GM19035 (cell line): ENCODE measurements around the gene PRKCE.

Source experiments
- ATAC-seq: cut with Tn5 transposase; IDR thresholded peaks from one replicate; pipeline ENCODE4 v1.9.1; 2021; ENCODE audit not compliant: unreplicated experiment

PRKCE gene

GRCh38 chr2:45664635-45665261 lies 13.3 kb downstream of the PRKCE start:
- ATAC-seq, result no peak

GRCh38 chr2:45668509-45668908 lies 17.0 kb downstream of the PRKCE start:
- ATAC-seq, result no peak

DNA sequence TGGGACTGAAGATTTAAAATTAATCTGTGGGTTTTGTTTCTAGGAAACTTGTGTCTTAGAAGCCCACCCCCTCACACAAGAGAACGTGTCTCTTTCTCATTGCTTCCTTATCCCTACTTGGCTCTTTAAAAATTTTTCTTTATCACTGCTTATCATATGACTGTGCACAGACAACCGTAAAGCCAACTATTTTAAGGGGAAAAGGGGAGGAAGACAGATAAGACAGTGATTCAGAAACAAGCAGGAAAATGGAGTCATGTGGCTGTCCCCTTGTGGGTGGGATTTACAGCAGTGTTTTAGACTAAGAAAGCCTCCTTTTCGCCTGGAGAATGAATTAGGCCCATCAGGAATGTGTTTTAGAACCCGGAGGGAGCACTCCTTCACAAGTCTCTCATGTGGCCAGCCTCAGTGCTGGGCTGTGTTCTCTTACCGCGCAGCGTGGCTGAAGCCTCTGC lies 17.6 kb downstream of the PRKCE start:
- no peak for ATAC-seq

DNA sequence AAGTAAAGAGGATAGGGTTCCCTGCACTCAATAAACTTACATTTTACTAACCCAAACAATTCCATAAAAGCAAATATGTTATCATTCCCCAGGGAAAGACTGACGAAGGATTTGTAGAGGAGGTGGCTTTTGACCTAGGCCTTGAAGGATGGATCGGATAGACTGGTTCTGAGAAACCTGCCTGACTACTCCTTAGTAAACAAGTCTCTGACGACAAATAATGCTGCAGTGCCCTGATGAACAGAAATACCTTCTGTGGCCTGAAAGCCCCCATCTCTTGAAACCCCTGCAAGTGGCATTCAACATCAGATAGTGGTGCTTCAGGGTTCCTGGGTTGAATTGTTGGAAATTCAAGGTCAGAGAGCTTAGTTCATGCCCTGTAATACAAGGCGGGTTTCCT lies 19.2 kb downstream of the PRKCE start:
- no peak for ATAC-seq

- no peak for ATAC-seq
Measured at GRCh38 chr2:45672138-45672537, 20.7 kb downstream of the PRKCE start.

DNA sequence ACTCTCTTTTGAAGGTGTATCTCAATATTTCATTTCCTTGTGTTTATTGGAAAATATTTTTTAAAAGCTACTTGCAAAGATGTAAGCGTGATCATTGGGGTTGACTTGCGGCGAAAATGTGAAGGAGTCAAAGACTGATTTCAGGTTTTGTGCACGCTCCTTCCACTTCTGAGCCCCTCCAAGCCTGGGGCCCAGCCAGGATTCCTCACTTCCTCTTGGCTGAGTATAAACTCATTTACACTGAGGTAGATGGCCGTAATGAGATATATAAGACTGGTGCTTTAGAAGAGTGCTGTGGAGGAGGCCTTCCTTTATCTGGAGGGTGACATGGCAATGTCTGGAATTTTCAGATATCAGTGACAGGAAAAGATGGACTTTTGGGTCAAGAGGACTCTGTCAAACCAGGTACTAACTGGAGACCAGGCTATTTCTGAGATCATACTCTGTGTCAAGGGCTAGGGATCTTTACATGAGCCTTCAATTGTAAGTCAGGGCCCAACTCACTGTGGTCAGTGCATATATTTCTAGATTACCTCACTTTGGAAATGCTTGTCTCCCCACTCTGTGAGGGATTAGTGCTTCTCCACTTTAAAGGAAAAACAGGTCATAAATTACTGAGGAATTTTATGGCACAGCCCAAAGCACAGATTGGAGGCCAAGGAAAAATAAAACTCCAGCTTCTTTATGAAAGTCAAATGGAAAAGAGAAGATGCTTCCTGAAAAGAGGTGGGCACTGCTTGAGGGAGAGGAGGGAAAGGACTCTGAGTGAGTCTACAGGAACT lies 22.8 kb downstream of the PRKCE start:
- ATAC-seq, result no peak

- ATAC-seq, result no peak
Measured at GRCh38 chr2:45675263-45675812, 23.9 kb downstream of the PRKCE start.

- ATAC-seq, result no peak
Measured at GRCh38 chr2:45676088-45676487, 24.6 kb downstream of the PRKCE start.

DNA sequence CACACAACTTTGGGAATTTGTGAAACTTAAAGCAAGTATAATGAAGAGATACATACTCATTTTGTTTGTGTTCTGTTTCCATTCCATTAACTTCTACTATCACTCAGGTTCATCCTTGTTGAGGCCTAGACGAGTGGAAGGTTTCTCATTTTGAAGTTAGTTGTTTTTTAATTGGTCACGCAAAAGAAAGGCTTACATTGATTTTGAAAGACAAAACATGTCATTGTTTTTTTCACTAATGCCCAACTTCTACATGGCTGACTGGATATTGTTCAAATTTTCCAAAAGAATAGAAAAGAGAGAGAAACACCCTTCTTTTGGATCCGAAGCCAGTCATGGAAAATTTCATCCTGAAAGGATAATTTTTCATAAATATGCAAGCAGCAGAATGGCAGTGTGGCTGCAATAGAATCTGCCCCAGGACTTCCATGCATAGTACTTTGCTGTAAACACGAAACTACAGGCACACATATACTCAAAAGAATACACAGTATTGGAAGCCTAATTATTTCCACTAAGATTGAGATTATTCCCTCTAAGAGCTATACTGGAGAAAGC lies 27.4 kb downstream of the PRKCE start:
- no peak for ATAC-seq

GRCh38 chr2:45680351-45680967 lies 29.0 kb downstream of the PRKCE start:
- ATAC-seq, result no peak

DNA sequence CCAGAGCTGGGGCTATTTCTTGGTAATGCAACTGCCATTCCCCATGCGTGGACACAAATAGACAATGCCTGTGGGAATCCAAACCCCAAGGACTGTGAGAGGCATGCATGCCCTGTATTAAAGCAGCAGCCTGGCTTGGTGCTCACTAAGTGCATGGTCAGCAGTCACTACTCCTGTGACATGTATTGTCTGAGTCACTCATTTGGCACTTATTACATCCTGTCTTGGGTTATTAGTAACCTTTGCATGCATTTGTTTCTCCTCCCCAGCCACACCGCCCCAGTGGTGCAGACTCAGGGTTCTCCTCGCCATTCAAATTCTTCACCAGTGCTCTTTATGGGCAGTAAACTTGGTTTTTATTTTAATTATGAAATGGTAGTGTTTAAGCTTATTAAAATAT lies 30.2 kb downstream of the PRKCE start:
- no peak for ATAC-seq

GRCh38 chr2:45683292-45683691 lies 31.8 kb downstream of the PRKCE start:
- no peak for ATAC-seq

DNA sequence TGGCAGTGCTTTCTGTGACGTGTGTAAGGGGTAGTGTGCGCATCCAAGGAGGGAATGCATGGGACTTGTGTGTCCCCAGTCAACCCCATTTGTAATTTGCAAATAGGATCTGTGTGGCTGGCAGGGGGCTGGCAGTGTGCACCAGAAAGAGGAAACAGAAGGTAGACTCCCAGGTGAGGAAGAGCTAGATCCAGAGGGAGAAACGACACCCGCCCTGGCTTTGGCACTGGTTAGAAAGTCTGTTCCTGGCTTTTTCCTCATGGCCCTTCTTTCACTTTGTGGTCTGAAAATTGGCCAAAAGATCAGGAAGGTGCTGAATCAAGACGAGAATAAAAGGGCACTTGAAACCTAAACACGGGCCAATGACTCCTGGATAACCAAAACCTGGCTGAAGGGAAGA lies 33.3 kb downstream of the PRKCE start:
- no peak for ATAC-seq

DNA sequence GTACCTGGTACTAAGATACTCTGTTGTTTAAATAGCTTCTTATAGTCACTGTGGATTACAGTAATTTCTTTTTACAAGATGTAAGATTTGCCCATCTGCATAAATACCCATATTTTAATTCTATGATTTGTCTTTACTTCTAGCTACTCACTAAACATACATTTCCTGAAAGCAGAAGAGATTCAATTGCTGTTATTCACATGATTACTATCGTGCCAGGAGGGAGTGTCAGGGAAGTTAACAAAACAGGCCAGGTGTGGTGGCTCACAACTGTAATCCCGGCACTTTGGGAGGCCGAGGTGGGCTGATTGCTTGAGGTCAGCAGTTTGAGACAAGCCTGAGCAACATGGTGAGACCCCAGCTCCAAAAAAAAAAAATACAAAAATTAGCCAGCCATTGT lies 33.8 kb downstream of the PRKCE start:
- no peak for ATAC-seq

DNA sequence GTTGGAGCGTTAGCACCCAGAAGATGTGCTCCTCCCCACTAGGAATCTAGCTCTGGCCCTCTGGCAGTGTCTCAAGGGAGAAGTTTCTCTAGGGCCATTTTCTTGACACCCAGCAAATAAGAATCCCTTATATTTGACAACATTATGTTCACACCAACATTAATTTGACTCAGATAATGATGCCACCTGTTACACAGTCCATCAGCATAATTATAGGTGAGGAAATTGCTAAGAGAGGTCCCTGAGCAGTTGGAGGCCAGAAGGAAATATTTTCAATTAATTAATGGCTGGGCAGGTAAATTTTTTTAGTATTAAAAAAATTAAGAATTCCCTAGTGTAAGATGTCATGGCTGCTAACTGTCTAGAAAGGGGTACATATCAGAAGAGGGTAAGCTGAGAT lies 36.5 kb downstream of the PRKCE start:
- no peak for ATAC-seq

DNA sequence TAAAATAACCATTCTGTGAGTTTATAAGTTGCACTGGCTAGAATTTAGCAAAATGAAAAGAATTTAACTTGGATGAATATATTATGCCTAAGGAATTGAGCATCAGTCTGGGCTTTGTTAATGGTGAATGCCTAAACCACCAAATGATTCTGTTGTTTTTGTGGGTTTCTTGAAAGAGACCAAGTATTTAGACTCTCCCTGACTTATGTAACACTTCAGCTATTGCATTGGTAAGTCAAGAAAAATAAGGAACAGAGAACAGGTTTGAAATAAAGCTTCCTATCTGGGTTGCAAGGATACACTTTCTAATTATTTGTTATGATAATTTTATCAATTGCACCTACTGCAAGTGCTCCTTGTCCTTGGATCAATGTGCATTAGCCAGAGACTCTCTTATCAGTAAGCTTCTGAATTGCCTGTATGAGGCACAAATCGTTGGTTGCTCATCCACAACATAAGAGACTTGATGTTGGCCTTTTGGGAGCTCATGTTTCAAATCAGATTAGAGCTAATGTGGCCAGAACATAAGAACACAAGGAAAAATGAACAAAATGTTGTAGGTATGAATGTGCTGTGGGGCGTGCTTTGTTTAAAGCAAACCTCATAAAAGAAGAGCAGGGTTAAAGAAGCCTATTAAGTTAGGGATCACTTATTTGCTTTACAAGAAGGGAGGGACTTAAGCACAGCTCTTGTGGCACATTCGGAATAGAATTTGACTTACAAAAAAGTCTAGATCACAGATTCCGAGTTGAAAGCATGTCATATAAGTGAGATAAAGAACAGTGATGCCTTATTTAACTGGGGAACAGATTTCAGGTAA lies 37.2 kb downstream of the PRKCE start:
- no peak for ATAC-seq

- ATAC-seq, result no peak
Measured at GRCh38 chr2:45690231-45690630, 38.8 kb downstream of the PRKCE start.

GRCh38 chr2:45691171-45691999 lies 39.9 kb downstream of the PRKCE start:
- ATAC-seq, result no peak

- no peak for ATAC-seq
Measured at GRCh38 chr2:45692566-45692965, 41.1 kb downstream of the PRKCE start.

DNA sequence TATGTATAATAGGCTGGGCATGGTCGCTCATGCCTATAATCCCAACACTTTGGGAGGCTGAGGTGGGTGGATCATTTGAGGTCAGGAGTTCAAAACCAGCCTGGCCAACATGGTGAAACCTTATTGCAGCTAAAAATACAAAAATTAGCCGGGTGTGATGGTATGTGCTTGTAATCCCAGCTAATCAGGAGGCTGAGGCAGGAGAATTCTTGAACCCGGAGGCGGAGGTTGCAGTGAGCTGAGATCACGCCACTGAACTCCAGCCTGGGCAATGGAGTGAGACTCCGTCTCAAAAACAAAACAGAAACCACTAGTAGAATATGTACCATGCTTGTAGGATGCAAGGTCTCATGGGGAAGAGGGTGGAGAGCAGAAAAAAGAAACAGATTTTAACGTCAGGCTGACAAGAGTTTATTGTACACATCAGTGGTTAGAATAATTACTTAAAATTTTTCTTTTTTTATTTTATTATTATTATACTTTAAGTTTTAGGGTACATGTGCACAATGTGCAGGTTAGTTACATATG lies 44.1 kb downstream of the PRKCE start:
- peak; percentile 62 for ATAC-seq
